ENCODE data around the gene ZNF45. TPM values are rescaled to one million over a fixed set of nuclear protein-coding genes. Genes with fewer than 3 reads are reported as not detected.
"Not testable (repeated sequence)": the region's sequence is repeated elsewhere in the genome, so short reads cannot be mapped to it uniquely, and the experiment has no call there.

The ZNF45 gene
- polyA plus RNA-seq, 1 donor = 32.5 TPM

DNA sequence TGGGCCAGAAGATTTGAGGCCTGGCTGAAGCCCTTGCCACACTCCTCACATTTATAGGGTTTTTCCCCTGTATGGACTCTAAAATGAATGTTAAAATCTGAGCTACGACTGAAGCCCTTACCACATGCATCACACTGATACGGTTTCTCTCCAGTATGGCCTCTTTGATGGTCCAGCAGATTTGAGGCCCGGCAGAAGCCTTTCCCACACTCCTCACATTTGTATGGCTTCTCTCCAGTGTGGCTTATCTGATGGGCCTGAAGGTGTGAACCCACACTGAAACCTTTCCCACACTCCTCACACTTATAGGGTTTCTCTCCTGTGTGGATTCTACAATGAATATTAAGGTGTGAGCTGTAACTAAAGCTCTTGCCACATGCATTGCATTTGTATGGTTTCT is 21.0 kb downstream of the ZNF45 start:
- no peak for DNase-seq

DNA sequence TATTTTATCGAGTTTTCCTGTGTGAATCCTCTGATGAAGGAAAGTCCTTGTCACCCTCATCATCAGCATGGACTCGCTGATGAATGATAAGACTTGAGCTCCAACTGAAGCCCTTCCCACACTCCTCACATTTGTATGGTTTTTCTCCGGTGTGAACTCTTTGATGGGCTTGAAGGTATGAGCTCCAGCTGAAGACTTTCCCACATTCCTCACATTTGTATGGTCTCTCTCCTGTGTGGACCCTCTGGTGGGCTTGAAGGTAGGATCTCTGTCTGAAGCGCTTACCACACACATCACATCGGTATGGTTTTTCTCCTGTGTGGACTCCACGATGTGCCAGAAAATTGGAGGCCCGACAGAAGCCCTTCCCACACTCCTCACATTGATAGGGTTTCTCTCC is 21.7 kb downstream of the ZNF45 start:
- DNase-seq = no peak

DNA sequence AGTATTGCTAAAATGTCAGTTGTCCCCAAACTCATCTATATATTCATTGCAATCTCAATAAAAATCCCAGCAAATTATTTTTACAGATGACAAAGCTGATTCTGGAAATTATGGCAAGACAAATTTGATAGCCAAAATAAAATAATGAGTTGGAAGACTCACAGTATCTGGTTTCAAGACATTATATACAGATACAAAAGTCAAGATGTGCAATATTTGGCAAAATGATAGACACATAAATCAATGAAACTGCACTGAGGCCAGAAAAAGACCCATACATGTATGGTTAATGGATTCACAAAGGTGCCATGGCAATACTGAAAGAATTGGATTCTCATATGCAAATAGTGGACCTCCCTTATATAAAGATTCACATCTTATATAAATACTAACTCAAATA is 24.2 kb downstream of the ZNF45 start:
- no peak for DNase-seq

DNA sequence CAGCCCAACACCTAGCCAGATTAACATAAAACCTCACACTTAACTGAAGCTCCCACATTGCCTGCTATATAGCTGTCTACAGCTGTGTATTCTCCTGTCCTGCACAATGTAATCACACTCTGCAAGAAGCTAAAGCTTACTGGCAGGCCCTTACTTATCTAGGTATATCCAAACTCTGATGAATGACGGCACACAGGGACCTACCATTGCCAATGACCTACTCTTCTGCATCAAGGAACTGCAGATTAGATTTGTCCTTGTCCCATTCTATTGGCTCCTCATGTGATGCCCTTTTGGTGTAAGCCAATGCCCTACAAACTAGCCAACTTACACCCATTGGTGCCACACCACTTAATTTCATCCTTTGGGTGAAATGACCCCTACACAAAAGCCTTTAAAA is 26.4 kb downstream of the ZNF45 start:
- no peak for DNase-seq

DNA sequence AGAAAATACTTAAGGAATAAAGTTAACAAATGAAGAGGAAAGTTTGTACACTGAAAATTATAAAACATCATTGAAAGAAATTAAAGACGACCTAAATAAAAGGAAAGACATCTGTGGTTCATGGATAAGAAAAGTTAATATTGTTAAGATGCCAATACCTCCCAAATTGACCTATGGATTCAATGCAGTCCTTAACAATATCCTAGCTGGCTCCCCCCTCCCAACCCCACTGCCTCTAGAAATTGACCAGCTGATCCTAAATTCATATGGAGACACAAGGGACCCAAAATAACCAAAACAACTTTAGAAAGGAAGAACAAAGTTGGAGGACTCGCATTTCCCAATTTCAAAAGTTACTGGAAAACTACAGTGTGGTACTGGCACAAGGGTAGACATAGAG is 28.3 kb downstream of the ZNF45 start:
- no peak for DNase-seq

DNA sequence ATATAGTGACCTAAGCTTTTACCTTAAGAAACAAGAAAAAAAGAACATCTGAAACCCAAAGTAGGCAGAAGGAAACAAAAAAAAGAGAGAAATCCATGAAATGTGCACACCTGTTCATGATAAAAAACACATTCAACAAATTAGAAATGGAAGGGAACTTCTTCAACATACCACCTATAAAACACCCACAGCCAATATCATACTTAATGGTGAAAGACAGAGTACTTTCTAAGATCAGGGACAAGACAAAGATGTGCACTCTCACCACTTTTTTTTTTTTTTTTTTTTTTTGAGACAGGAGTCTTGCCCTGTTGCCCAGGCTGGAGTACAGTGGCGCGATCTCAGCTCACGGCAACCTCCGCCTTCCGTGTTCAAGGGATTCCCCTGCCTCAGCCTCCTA is 29.2 kb downstream of the ZNF45 start:
- no peak for DNase-seq

DNA sequence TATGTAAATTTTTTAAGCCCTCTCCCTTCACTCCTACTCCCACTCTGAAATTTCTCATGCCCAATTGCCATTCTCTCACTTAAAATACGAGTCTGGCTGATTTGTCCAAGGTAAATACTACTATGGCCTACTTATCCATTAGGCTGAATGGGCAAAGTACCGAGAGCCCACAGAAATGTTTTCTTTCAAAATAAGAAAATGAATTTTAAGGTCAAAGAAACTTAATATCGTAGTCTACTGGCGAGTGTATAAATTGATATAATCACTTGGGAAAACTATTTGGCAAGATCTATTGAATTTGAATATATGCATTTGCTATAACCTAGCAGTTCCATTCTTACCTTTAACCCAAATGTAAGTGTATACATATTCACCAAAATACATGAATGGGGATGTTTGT is 32.7 kb downstream of the ZNF45 start:
- DNase-seq = no peak

DNA sequence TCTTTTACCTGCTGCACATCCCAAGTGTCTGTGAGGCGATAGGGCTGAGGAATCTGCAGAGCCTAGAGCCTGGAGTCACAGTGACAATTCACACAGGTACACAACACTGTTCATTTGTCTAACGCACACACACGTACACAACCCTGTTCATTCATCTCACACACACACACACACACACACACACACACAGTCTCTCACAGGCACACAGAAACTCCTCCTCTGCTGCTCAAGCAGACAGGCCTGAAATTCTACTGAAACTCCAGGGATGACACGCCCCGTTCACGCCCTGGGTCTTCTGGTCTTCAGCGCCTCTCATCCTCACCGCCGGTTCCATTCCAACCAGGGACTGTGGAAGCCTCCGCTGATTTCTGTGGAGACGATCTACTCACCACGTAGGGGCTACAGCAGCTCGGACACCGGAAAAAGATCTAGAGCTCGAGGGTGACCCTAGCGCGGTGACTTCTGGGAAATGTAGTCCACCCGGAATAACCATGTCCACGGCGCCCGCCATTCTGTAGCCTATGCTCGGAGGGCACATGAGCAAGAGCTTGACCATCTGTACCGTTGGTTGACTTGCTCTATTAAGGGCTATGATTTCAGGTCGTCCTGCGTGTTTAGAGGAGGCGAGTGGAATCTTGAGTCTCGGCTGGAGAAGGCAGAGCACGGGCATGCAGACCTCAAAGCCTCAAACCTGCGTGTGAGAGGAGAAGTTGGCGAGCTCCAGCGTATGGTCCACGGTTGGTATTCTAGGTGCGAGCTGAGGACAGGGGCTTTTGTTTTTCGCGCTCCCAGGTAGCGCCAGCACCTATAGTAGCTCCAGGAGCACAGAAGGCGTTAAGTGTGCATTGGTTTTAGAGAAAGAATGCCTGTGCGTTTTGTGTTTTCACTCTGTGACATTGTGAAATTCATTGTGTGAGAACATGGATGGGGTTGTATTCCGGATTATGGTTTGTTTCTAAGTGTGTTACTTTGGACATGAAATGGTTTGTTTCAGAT is 33.4 kb downstream of the ZNF45 start:
- peak; percentile 86 for DNase-seq

DNA sequence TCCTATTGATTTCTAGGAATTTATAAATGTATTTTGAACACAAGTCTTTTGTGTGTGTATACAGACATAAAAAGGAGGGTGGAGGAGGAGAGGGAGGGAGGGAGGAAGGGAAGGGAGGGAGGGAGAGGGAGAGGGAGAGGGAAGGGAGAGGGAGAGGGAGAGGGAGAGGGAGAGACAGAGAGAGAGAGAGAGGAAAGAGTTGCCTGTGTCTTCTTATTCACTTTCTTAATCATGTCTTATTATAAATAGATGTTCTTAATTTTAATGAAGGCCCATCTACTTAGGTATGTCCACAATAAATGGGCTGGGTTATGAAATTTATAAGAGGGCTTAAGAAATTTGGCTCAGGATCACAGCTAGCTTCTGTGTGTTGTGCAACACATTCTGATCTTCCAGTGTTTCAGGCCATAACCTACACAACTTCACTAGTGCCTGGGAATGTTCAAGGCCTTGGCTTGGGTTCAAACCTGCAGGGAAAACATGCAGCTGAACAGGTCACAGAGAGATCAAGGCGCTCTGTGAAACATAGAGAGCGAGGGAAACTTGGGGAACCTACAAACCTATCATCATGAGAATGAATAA is 39.3 kb downstream of the ZNF45 start:
- no peak for DNase-seq

DNA sequence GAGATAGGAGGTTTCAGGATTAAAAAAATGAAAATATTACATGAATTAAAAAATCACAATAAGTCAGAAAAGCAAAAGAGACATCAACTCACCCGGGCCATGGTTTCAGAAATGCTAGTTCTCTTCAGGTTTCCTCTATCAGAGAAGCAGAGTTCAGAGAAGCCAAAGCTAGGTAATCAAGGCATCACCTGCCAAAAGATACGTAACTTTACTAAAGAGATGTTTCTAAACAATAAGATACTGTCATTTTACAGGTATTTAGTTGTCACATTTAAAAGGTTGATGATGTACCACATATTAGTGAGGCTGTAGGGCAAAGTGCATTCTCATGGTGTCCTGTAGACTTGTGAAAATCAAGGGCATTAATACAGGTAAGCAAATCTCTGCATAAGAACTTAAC is 51.2 kb downstream of the ZNF45 start, which contains the start of gene ZNF404:
Gene ZNF404, minus strand, starts transcription at position 101 of the 400 bp plus-strand sequence.
- DNase-seq = no peak

DNA sequence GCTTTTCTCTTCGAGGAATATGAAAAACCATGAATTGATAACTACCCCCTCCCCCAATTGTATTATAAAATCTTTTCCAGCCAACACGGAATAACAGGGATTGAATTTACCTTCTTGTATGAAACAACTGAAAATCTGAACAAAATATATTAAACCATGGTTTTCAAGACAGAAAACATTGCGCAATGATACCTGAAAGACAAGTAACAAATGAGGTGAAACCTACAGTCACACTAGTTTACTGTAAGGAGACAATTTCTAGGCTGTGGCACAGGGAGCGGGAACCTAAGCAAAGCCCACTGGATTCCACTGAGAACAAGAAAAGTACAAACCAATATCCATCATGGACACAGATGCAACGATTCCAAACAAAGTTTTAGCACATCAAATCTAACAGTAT is 54.6 kb downstream of the ZNF45 start:
- DNase-seq = no peak

DNA sequence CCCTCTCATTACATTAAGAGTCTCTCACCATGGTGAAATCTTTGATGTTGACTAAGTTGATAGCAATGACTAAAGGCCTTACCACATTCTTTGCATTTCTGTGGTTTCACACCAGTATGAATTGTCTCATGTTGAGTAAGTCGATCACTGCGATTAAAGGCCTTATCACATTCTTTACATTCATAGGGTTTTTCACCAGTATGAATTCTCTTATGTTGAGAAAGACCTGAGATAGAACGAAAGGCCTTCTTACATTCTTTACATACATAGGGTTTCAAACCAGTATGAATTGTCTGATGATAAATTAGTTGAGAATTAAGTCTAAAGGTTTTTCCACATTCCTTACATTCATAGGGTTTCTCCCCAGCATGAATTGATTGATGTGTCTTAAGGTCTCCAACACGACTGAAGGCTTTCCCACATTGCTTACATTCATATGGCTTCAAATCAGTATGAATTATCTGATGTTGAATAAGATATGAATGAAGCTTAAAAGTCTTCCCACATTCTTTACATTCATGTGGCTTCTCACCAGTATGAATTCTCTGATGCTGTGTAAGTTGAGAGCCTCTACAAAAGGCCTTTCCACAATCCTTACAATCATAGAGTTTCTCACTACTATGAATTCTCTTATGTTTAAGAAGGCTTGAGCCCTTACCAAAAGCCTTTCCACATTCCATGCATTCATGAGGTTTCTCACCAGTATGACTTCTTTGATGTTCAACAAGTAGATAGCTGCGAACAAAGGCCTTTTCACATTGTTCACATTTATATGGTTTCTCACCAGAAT is 62.3 kb downstream of the ZNF45 start:
- DNase-seq = no peak

DNA sequence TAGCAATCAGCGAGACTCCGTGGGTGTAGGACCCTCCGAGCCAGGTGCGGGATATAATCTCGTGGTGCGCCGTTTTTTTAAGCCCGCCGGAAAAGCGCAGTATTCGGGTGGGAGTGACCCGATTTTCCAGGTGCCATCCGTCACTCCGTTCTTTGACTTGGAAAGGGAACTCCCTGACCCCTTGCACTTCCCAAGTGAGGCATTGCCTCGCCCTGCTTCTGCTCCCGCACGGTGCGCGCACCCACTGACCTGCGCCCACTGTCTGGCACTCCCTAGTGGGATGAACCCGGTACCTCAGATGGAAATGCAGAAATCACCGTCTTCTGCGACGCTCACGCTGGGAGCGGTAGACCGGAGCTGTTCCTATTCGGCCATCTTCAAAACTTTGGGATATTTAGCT is 68.2 kb downstream of the ZNF45 start:
- not testable (repeated sequence) for DNase-seq

Other genes with a start within 250 kb of the ZNF45 start
- not detected for gene IRGC, start 219.2 kb downstream of the ZNF45 start, polyA plus RNA-seq (ENCODE audit: insufficient read length)
- 57.5 TPM for gene SMG9, start 180.3 kb downstream of the ZNF45 start, polyA plus RNA-seq (ENCODE audit: insufficient read length)
- gene KCNN4, start 154.3 kb downstream of the ZNF45 start, polyA plus RNA-seq (ENCODE audit: insufficient read length) = 1.6 TPM
- gene LYPD5, start 132.8 kb downstream of the ZNF45 start, polyA plus RNA-seq (ENCODE audit: insufficient read length) = 0.33 TPM
- 24.5 TPM for gene ZNF283, start 108.0 kb downstream of the ZNF45 start, polyA plus RNA-seq (ENCODE audit: insufficient read length)
- 19.2 TPM for gene ZNF404, start 51.3 kb downstream of the ZNF45 start, polyA plus RNA-seq (ENCODE audit: insufficient read length)
- gene ZNF221, start 15.9 kb upstream of the ZNF45 start, polyA plus RNA-seq (ENCODE audit: insufficient read length) = 8.0 TPM
- 18.8 TPM for gene ZNF155, start 48.9 kb upstream of the ZNF45 start, polyA plus RNA-seq (ENCODE audit: insufficient read length)
- gene ZNF230, start 67.7 kb upstream of the ZNF45 start, polyA plus RNA-seq (ENCODE audit: insufficient read length) = 9.8 TPM
- gene ZNF222, start 90.1 kb upstream of the ZNF45 start, polyA plus RNA-seq (ENCODE audit: insufficient read length) = 11.8 TPM
- 18.3 TPM for gene ZNF223, start 116.8 kb upstream of the ZNF45 start, polyA plus RNA-seq (ENCODE audit: insufficient read length)
- gene ZNF284, start 136.9 kb upstream of the ZNF45 start, polyA plus RNA-seq (ENCODE audit: insufficient read length) = 6.2 TPM
- gene ZNF224, start 159.1 kb upstream of the ZNF45 start, polyA plus RNA-seq (ENCODE audit: insufficient read length) = 50.2 TPM
- 12.8 TPM for gene ZNF225, start 178.1 kb upstream of the ZNF45 start, polyA plus RNA-seq (ENCODE audit: insufficient read length)
- gene ZNF234, start 206.3 kb upstream of the ZNF45 start, polyA plus RNA-seq (ENCODE audit: insufficient read length) = 20.5 TPM
- gene ZNF226, start 229.8 kb upstream of the ZNF45 start, polyA plus RNA-seq (ENCODE audit: insufficient read length) = 31.8 TPM